H9 (cell line): ENCODE results near the gene PTK6. TPM values are rescaled to one million over a fixed set of nuclear protein-coding genes. Genes with fewer than 3 reads are reported as not detected.

Experiments used
- DNase-seq: peaks from one replicate; pipeline ENCODE4 v3.0.0-alpha.2; 2017
- H2AFZ ChIP-seq: one replicate; pipeline ENCODE4 v1.6.1; 2013; ENCODE audit warnings: mild to moderate bottlenecking, low read length, control low read depth, moderate library complexity
- H2AK5ac ChIP-seq: 2 replicates; pipeline ENCODE4 v1.6.1; 2013; ENCODE audit warnings: low read length, control low read depth, mixed read lengths; ENCODE audit not compliant: insufficient read length
- H2BK120ac ChIP-seq: one replicate; pipeline ENCODE4 v1.6.1; 2013; ENCODE audit warnings: low read depth, mild to moderate bottlenecking, low read length, control low read depth, inconsistent platforms; ENCODE audit not compliant: poor library complexity, severe bottlenecking
- H2BK12ac ChIP-seq: 2 replicates; pipeline ENCODE4 v1.6.1; 2013; ENCODE audit warnings: low read length, control low read depth, mixed read lengths, low read depth; ENCODE audit not compliant: insufficient read length
- H2BK15ac ChIP-seq: 2 replicates; pipeline ENCODE4 v1.6.1; 2013; ENCODE audit warnings: low read depth, low read length, control low read depth
- H2BK20ac ChIP-seq: one replicate; pipeline ENCODE4 v1.6.1; 2013; ENCODE audit warnings: low read depth, mild to moderate bottlenecking, low read length, control low read depth, inconsistent platforms; ENCODE audit not compliant: poor library complexity, severe bottlenecking
- H2BK5ac ChIP-seq: 2 replicates; pipeline ENCODE4 v1.6.1; 2013; ENCODE audit warnings: low read length, control low read depth, mixed read lengths; ENCODE audit not compliant: insufficient read length
- H3K14ac ChIP-seq: 2 replicates; pipeline ENCODE4 v1.6.1; 2013; ENCODE audit warnings: low read length, control low read depth; ENCODE audit not compliant: insufficient read depth
- H3K18ac ChIP-seq: 2 replicates; pipeline ENCODE4 v1.6.1; 2013; ENCODE audit warnings: low read depth, mild to moderate bottlenecking, mixed read lengths, low read length, control low read depth; ENCODE audit not compliant: insufficient read length
- H3K23ac ChIP-seq: 2 replicates; pipeline ENCODE4 v1.6.1; 2013; ENCODE audit warnings: low read length, control low read depth, mixed read lengths, low read depth; ENCODE audit not compliant: insufficient read length
- H3K23me2 ChIP-seq: 2 replicates; pipeline ENCODE4 v1.6.1; 2013; ENCODE audit warnings: low read depth, mild to moderate bottlenecking, mixed read lengths, low read length, control low read depth; ENCODE audit not compliant: insufficient read length, poor library complexity, severe bottlenecking
- H3K27ac ChIP-seq: 2 replicates; pipeline ENCODE4 v1.5.1; 2013; ENCODE audit warnings: low read length, control low read depth, mixed read lengths, low read depth; ENCODE audit not compliant: insufficient read length
- H3K27me3 ChIP-seq: 2 replicates; pipeline ENCODE4 v1.6.1; 2013; ENCODE audit warnings: low read length, control low read depth, inconsistent platforms; ENCODE audit not compliant: insufficient read depth
- H3K4ac ChIP-seq: 2 replicates; pipeline ENCODE4 v1.6.1; 2013; ENCODE audit warnings: low read depth, mild to moderate bottlenecking, control low read depth, inconsistent platforms, low read length, moderate library complexity
- H3K4me1 ChIP-seq: 2 replicates; pipeline ENCODE4 v1.6.1; 2013; ENCODE audit warnings: low read length, control low read depth, inconsistent platforms; ENCODE audit not compliant: insufficient read depth
- H3K4me2 ChIP-seq: 2 replicates; pipeline ENCODE4 v1.6.1; 2013; ENCODE audit warnings: low read length, control low read depth, mixed read lengths; ENCODE audit not compliant: insufficient read length, insufficient read depth
- H3K56ac ChIP-seq: 2 replicates; pipeline ENCODE4 v1.6.1; 2013; ENCODE audit warnings: low read depth, mild to moderate bottlenecking, mixed read lengths, low read length, control low read depth; ENCODE audit not compliant: insufficient read length
- H3K79me1 ChIP-seq: 2 replicates; pipeline ENCODE4 v1.6.1; 2013; ENCODE audit warnings: low read depth, mild to moderate bottlenecking, moderate library complexity, low read length, control low read depth, inconsistent platforms; ENCODE audit not compliant: insufficient read depth, poor library complexity, severe bottlenecking
- H3K79me2 ChIP-seq: 2 replicates; pipeline ENCODE4 v1.6.1; 2013; ENCODE audit warnings: low read length, control low read depth, inconsistent platforms; ENCODE audit not compliant: insufficient read depth
- H3K9ac ChIP-seq: 2 replicates; pipeline ENCODE4 v1.6.1; 2013; ENCODE audit warnings: low read length, control low read depth, mixed read lengths; ENCODE audit not compliant: insufficient read length; ENCODE audit errors: extremely low read depth
- H3K9me3 ChIP-seq: one replicate; pipeline ENCODE4 v1.6.1; 2013; ENCODE audit warnings: low read depth, low read length, inconsistent platforms; ENCODE audit not compliant: control insufficient read depth
- H3T11ph ChIP-seq: one replicate; pipeline ENCODE4 v1.6.1; 2013; ENCODE audit warnings: mild to moderate bottlenecking, low read length, control low read depth, inconsistent platforms
- H4K20me1 ChIP-seq: one replicate; pipeline ENCODE4 v1.6.1; 2013; ENCODE audit not compliant: control insufficient read depth, insufficient read length, insufficient read depth
- H4K5ac ChIP-seq: 2 replicates; pipeline ENCODE4 v1.6.1; 2013; ENCODE audit warnings: low read depth, mild to moderate bottlenecking, mixed read lengths, low read length, control low read depth; ENCODE audit not compliant: insufficient read length
- H4K8ac ChIP-seq: replicated peaks from 2 replicates; pipeline ENCODE4 v1.6.1; 2013; ENCODE audit warnings: low read length, control low read depth, mixed read lengths, low read depth; ENCODE audit not compliant: insufficient read length
- H4K91ac ChIP-seq: 2 replicates; pipeline ENCODE4 v1.6.1; 2013; ENCODE audit warnings: low read depth, mild to moderate bottlenecking, moderate library complexity, mixed read lengths, low read length, control low read depth; ENCODE audit not compliant: insufficient read length
- H3K27ac Mint-ChIP-seq, 3 experiments: 2 replicates in 2 of 3; 3 replicates in 1 of 3; pipeline ENCODE4 v1.8.0; 2020 to 2021; ENCODE audit warnings: mixed read lengths in 3 of 3, mild to moderate bottlenecking in 1 of 3, moderate library complexity in 1 of 3
- H3K27me3 Mint-ChIP-seq: 2 replicates; pipeline ENCODE4 v1.8.0; 2021; ENCODE audit warnings: low read depth, mild to moderate bottlenecking, moderate library complexity, mixed read lengths
- H3K36me3 Mint-ChIP-seq, 3 experiments: 2 replicates in 2 of 3; 3 replicates in 1 of 3; pipeline ENCODE4 v1.8.0; 2020 to 2021; ENCODE audit warnings: low read depth in 3 of 3, mixed read lengths in 3 of 3; ENCODE audit not compliant: insufficient read depth in 1 of 3
- H3K4me1 Mint-ChIP-seq, 2 experiments: 2 replicates each; pipeline ENCODE4 v1.8.0; 2020; ENCODE audit warnings: mixed read lengths in 2 of 2
- H3K4me3 Mint-ChIP-seq, 2 experiments: 2 replicates in 1 of 2; 3 replicates in 1 of 2; pipeline ENCODE4 v1.8.0; 2020 to 2021; ENCODE audit warnings: mild to moderate bottlenecking in 2 of 2, mixed read lengths in 2 of 2, moderate library complexity in 1 of 2
- H3K9me3 Mint-ChIP-seq, 2 experiments: 2 replicates in 1 of 2; 3 replicates in 1 of 2; pipeline ENCODE4 v1.8.0; 2020; ENCODE audit warnings: mild to moderate bottlenecking in 2 of 2, mixed read lengths in 2 of 2, moderate library complexity in 1 of 2
- WGBS: extraction: QIAGEN DNeasy Blood & Tissue Kit; methylation state at CpG from one replicate; pipeline ENCODE4 v1.1.7; 2013; ENCODE audit warnings: missing lambda C conversion rate, low lambda C conversion rate, mixed read lengths; ENCODE audit not compliant: insufficient read length; ENCODE audit errors: extremely low coverage; 5-methylcytosine and 5-hydroxymethylcytosine counted together
- total RNA-seq: library from RNA; stranded (reverse); gene quantifications from 2 replicates; pipeline ENCODE4 v1.2.1, GENCODE V29; 2021
- TF ChIP-seq, protein P1 (sequence below): fragments of 200-600 bp; sonication (generic); conservative IDR thresholded peaks from 3 replicates; pipeline ENCODE4 v1.8.0; 2021; ENCODE audit warnings: antibody characterized with exemption, mild to moderate bottlenecking

Gene PTK6
- total RNA-seq, 1 experiment from 2014 or later: 0.46 TPM

DNA sequence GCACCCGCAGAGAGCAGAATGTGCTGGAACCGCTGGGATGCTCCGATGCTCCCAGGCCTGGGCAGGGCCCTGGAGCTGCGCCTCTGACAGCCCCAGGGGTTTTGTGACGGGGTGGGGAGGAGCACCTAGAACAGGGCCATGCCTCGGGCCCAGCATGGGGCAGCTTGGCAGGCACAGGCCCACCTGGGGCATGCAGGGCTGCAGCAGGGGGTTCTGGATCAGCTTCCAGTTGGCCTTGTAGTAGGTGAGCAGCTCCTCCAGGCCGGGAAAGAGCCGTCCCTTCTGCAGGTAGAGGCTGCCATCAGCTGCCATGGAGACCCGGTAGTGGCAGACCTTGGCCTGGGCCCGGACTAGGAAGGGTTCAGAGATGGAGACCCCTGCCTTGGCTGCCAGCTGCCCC is 6.0 kb upstream of the PTK6 start:
- H2AFZ ChIP-seq: no peak overlapping the region
- H3K4me2 ChIP-seq: no peak overlapping the region
- H3K79me1 ChIP-seq: no peaks in the 10 kb centered on the region
- Mint-ChIP-seq H3K4me1 (peaks cover 5 to 13% of the 10 kb centered on the region in 2 experiments), H3K36me3 (no peaks in the 10 kb centered on the region), H3K4me3 (no peak overlapping the region), H3K9me3 (no peaks in the 10 kb centered on the region), H3K27ac (no peak overlapping the region), H3K27me3 (no peaks in the 10 kb centered on the region)
- H3K23me2 ChIP-seq: no peaks in the 10 kb centered on the region
- H4K20me1 ChIP-seq: no peaks in the 10 kb centered on the region
- no CpG with 5 or more reads among the region's 10 CpGs for WGBS
- no peak overlapping the region for H3K18ac ChIP-seq
- no peak overlapping the region for H3K56ac ChIP-seq
- H4K5ac ChIP-seq: no peak overlapping the region
- H3K79me2 ChIP-seq: no peaks in the 10 kb centered on the region
- H2BK120ac ChIP-seq: no peak overlapping the region
- no peaks in the 10 kb centered on the region for H3K4me1 ChIP-seq
- H3T11ph ChIP-seq: no peak overlapping the region
- no peak overlapping the region for H2BK12ac ChIP-seq
- no peak overlapping the region for H4K8ac ChIP-seq
- no peak overlapping the region for H4K91ac ChIP-seq
- H3K9me3 ChIP-seq: no peaks in the 10 kb centered on the region
- H3K9ac ChIP-seq: no peak overlapping the region
- H3K4ac ChIP-seq: no peak overlapping the region
- DNase-seq: no peak
- no peaks in the 10 kb centered on the region for H3K27me3 ChIP-seq
- H2BK20ac ChIP-seq: no peak overlapping the region
- no peak overlapping the region for H3K27ac ChIP-seq
- TF ChIP-seq, protein P1, sequence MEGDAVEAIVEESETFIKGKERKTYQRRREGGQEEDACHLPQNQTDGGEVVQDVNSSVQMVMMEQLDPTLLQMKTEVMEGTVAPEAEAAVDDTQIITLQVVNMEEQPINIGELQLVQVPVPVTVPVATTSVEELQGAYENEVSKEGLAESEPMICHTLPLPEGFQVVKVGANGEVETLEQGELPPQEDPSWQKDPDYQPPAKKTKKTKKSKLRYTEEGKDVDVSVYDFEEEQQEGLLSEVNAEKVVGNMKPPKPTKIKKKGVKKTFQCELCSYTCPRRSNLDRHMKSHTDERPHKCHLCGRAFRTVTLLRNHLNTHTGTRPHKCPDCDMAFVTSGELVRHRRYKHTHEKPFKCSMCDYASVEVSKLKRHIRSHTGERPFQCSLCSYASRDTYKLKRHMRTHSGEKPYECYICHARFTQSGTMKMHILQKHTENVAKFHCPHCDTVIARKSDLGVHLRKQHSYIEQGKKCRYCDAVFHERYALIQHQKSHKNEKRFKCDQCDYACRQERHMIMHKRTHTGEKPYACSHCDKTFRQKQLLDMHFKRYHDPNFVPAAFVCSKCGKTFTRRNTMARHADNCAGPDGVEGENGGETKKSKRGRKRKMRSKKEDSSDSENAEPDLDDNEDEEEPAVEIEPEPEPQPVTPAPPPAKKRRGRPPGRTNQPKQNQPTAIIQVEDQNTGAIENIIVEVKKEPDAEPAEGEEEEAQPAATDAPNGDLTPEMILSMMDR: no peak
- H3K23ac ChIP-seq: no peak overlapping the region
- H2AK5ac ChIP-seq: no peak overlapping the region
- H3K14ac ChIP-seq: no peak overlapping the region
- no peak overlapping the region for H2BK5ac ChIP-seq
- H2BK15ac ChIP-seq: no peak overlapping the region
